Peyer's patch (tissue), 4 donors: ENCODE results near the gene DNAJC2. TPM values are rescaled to one million over a fixed set of nuclear protein-coding genes. Genes with fewer than 3 reads are reported as not detected.

Source experiments
- DNase-seq, 3 donors: peaks; one replicate each; pipeline ENCODE4 v3.0.0-alpha.2; 2017 to 2019
- H3K27ac ChIP-seq, 4 donors: fragments of 200-600 bp; sonication (generic); one replicate each; pipeline ENCODE4 v1.5.1; 2016 to 2019
- H3K27me3 ChIP-seq, 2 donors: fragments of 200-600 bp; sonication (generic); one replicate each; pipeline ENCODE4 v1.5.1; 2019
- H3K36me3 ChIP-seq, 3 donors: fragments of 200-600 bp; sonication (generic); one replicate each; pipeline ENCODE4 v1.5.1; 2016 to 2019
- H3K4me1 ChIP-seq, 4 donors: fragments of 200-600 bp; sonication (generic); one replicate each; pipeline ENCODE4 v1.5.1; 2016 to 2019
- H3K4me3 ChIP-seq, 4 donors: fragments of 200-600 bp; sonication (generic); 1 replicate in 3 of 4; 2 replicates in 1 of 4; pipeline ENCODE4 v1.5.1; 2016 to 2019; ENCODE audit warnings: mild to moderate bottlenecking in 1 of 4
- H3K9me3 ChIP-seq, 4 donors: fragments of 200-600 bp; sonication (generic); one replicate each; pipeline ENCODE4 v1.5.1; 2016 to 2019; ENCODE audit warnings: mild to moderate bottlenecking in 1 of 4
- CTCF ChIP-seq, 6 experiments: fragments of 450-650 bp in 4 of 6; fragments of 200-600 bp in 2 of 6; sonication (generic) in 1 of 6; IDR thresholded peaks; one replicate each; pipeline ENCODE4 v1.5.1; 2017 to 2019; ENCODE audit warnings: antibody characterized with exemption in 6 of 6, mild to moderate bottlenecking in 3 of 6, moderate library complexity in 1 of 6
- POLR2A ChIP-seq, 2 donors: fragments of 450-650 bp; IDR thresholded peaks; one replicate each; pipeline ENCODE4 v1.5.1; 2017; ENCODE audit warnings: antibody characterized with exemption in 2 of 2, mild to moderate bottlenecking in 2 of 2, moderate library complexity in 2 of 2
- total RNA-seq, 4 donors: library from RNA; depleted of rRNA; stranded (reverse); fragments of >200 nt; gene quantifications; one replicate each; pipeline ENCODE4 v1.1.0, GENCODE V29; 2016

DNAJC2 gene, protein sequence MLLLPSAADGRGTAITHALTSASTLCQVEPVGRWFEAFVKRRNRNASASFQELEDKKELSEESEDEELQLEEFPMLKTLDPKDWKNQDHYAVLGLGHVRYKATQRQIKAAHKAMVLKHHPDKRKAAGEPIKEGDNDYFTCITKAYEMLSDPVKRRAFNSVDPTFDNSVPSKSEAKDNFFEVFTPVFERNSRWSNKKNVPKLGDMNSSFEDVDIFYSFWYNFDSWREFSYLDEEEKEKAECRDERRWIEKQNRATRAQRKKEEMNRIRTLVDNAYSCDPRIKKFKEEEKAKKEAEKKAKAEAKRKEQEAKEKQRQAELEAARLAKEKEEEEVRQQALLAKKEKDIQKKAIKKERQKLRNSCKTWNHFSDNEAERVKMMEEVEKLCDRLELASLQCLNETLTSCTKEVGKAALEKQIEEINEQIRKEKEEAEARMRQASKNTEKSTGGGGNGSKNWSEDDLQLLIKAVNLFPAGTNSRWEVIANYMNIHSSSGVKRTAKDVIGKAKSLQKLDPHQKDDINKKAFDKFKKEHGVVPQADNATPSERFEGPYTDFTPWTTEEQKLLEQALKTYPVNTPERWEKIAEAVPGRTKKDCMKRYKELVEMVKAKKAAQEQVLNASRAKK
- total RNA-seq, result 10 to 100 TPM; 14.7 to 52.0 (median 20.8) TPM

DNA sequence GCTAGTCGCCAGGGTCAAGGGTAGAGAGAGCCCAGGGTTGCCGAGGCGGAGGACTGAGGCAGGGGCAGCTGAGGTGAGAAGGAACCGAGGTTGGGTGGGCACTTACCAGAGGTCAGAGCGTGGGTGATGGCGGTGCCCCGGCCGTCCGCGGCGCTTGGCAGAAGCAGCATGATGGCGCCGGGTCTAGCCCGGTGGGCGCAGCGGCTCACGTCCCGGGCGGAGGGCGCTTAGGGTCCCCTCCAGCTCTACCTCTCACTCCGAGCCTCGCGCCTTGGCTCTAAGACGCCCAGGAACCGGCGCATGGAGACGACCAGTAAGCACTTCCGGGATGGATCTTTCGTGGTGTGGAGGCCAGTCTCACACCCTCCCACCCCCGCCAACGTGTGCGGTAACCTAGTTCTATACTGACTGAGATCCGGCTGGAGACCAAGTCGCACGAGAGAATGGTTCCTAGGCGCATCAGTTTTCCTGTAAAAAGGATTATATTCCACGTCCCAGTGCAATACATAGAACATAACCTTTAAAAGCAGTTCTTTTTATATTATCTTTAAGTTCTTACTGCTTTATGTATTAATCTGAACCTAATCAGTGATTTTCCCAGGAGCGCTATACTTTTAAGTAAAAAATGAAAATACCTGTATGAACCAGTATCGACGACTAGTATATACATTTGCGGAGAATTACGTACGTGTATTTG, at the start of gene DNAJC2:
TSS of gene DNAJC2 (minus strand) at position 315 of the 697 bp plus-strand sequence. CDS start at position 170, 145 bp downstream.
- Histone ChIP-seq H3K36me3 (peaks cover 0 to 22% (median 0%) of the 10 kb centered on the region in 3 donors), H3K4me1 (peaks cover 0 to 27% (median 3%) of the 10 kb centered on the region in 4 donors), H3K4me3 (peak within 1 kb of the TSS; percentile 73 to 93 (median 88)), H3K27ac (peak within 1 kb of the TSS; percentile 77 to 85 (median 83)), H3K9me3 (no peaks in the 10 kb centered on the region), H3K27me3 (no peaks in the 10 kb centered on the region)
- TF ChIP-seq POLR2A (IDR thresholded peaks at IDR 0.05), result peak; percentile 27 to 57
- TF ChIP-seq CTCF (IDR thresholded peaks at IDR 0.05), result no peak
- DNase-seq, result peak; percentile 84 to 95 (median 86)

DNA sequence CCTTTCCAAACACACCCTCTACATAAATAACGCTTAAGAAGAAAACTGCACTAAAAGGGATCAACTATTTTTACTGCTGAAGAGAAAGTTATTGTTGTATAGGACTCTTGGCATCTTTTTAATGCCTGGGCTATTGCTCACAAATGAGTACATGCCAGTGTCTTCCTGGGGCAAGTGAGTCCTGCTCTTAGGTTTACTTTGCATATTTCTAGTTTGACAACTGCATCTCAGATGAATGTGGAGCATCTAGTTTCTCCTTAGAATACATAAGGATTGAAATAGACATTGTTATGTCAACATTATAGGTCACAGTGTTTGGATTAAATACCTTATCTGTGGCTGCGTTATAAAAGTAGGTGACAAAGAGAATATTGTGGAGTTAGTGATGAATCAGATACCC, 47.4 kb upstream of the DNAJC2 start:
- no peaks in the 10 kb centered on the region for H3K27me3 ChIP-seq
- no peak for DNase-seq

GRCh38 chr7:103391150-103391549, 46.6 kb upstream of the DNAJC2 start:
- Histone ChIP-seq H3K36me3 (no peaks in the 10 kb centered on the region), H3K27ac (no peak overlapping the region), H3K9me3 (no peaks in the 10 kb centered on the region), H3K27me3 (no peaks in the 10 kb centered on the region), H3K4me3 (no peak overlapping the region), H3K4me1 (no peaks in the 10 kb centered on the region)
- no peak for DNase-seq
- TF ChIP-seq CTCF (IDR thresholded peaks at IDR 0.05) (no peak), POLR2A (IDR thresholded peaks at IDR 0.05) (no peak)

More for the DNA sequence above, 47.4 kb upstream of the DNAJC2 start:
- no peak for TF ChIP-seq CTCF (IDR thresholded peaks at IDR 0.05)
- TF ChIP-seq POLR2A (IDR thresholded peaks at IDR 0.05), result no peak
- no peaks in the 10 kb centered on the region for H3K4me1 ChIP-seq
- no peak overlapping the region for H3K4me3 ChIP-seq
- H3K36me3 ChIP-seq, result no peaks in the 10 kb centered on the region
- H3K27ac ChIP-seq, result no peak overlapping the region
- H3K9me3 ChIP-seq, result no peaks in the 10 kb centered on the region

GRCh38 chr7:103389263-103389662, 44.7 kb upstream of the DNAJC2 start:
- no peak for DNase-seq
- TF ChIP-seq CTCF (IDR thresholded peaks at IDR 0.05) (no peak), POLR2A (IDR thresholded peaks at IDR 0.05) (no peak)
- no peak overlapping the region for H3K4me3 ChIP-seq
- no peaks in the 10 kb centered on the region for H3K9me3 ChIP-seq
- no peaks in the 10 kb centered on the region for H3K36me3 ChIP-seq
- H3K4me1 ChIP-seq, result no peaks in the 10 kb centered on the region
- no peak overlapping the region for H3K27ac ChIP-seq
- H3K27me3 ChIP-seq, result no peaks in the 10 kb centered on the region

- H3K27ac ChIP-seq, result no peak overlapping the region
- no peak for DNase-seq
These were observed 44.0 kb upstream of the DNAJC2 start for GRCh38 chr7:103388469-103389140.

More at GRCh38 chr7:103388469-103389140, 44.0 kb upstream of the DNAJC2 start:
- no peaks in the 10 kb centered on the region for H3K36me3 ChIP-seq
- H3K9me3 ChIP-seq, result no peaks in the 10 kb centered on the region
- TF ChIP-seq POLR2A (IDR thresholded peaks at IDR 0.05) (no peak), CTCF (IDR thresholded peaks at IDR 0.05) (no peak)
- H3K4me3 ChIP-seq, result no peak overlapping the region
- no peaks in the 10 kb centered on the region for H3K27me3 ChIP-seq
- no peaks in the 10 kb centered on the region for H3K4me1 ChIP-seq
